BLaER1 (cell line): ENCODE data around the gene UNC13D.
"Not testable (repeated sequence)": the region's sequence is repeated elsewhere in the genome, so short reads cannot be mapped to it uniquely, and the experiment has no call there.

Experiments
- H3K27ac ChIP-seq: shearing (Covaris generic); formaldehyde crosslinking; 2 replicates; pipeline ENCODE4 v1.8.1; 2022
- H3K27me3 ChIP-seq: shearing (Covaris generic); formaldehyde crosslinking; 2 replicates; pipeline ENCODE4 v1.8.1; 2022
- H3K36me3 ChIP-seq: shearing (Covaris generic); formaldehyde crosslinking; 2 replicates; pipeline ENCODE4 v1.8.1; 2022
- H3K4me1 ChIP-seq: shearing (Covaris generic); formaldehyde crosslinking; 2 replicates; pipeline ENCODE4 v1.8.1; 2022
- H3K4me2 ChIP-seq: shearing (Covaris generic); formaldehyde crosslinking; 2 replicates; pipeline ENCODE4 v1.8.1; 2022
- H3K4me3 ChIP-seq: shearing (Covaris generic); formaldehyde crosslinking; 2 replicates; pipeline ENCODE4 v1.8.1; 2022
- H3K9ac ChIP-seq: shearing (Covaris generic); formaldehyde crosslinking; 2 replicates; pipeline ENCODE4 v1.8.1; 2022
- H3K9me3 ChIP-seq: shearing (Covaris generic); formaldehyde crosslinking; 2 replicates; pipeline ENCODE4 v1.8.1; 2022
- H4K20me1 ChIP-seq: shearing (Covaris generic); formaldehyde crosslinking; 2 replicates; pipeline ENCODE4 v1.8.1; 2022
- Cebpa-rat ChIP-seq: shearing (Covaris generic); IDR thresholded peaks from 2 replicates; pipeline ENCODE4 v1.8.1; 2022

The UNC13D gene

DNA sequence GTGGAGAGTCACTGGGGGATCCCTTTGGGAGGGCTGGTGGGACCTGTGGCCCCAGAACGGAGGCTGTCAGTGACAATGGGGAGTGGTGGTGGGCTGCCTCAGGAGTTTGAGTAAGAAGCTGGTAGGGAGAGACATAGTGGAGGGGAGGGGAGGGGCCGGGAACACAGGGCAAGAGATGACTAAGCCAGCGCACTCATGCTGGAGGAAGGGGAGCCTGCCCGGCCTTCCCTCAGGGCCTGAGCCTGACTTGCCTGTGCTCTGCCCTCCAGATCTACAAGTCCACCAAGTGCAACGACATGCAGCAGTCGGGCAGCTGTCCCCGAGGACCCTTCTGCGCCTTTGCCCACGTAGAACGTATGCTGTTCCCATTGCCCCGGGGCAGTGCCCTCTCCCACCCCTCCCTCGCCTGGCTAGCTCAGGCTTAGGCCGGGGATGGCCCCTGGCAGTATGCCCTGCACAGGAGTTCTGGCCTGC, 29.3 kb downstream of the UNC13D start:
- no peak for TF ChIP-seq Cebpa-rat
- H3K4me2 ChIP-seq: no peak overlapping the region
- no peak overlapping the region for H3K27ac ChIP-seq

DNA sequence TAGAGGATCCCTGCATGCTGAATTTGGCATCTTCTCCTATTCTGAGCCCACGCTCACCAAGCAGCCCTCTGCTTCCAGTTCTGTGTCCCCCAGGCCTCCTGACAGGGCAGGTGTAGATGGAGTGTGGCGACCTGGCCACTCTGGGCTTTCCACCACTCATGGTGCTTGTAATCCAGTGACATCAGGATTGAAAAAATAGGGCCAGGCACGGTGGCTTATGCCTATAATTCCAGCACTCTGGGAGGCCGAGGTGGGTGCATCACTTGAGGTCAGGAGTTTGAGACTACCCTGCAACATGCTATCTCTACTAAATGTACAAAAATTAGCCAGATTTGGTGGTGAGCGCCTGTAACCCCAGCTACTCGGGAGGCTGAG, 30.2 kb downstream of the UNC13D start:
- Histone ChIP-seq H3K9ac (no peak overlapping the region), H3K36me3 (peaks cover 99% of the 10 kb centered on the region), H3K9me3 (no peaks in the 10 kb centered on the region), H4K20me1 (peaks cover 37% of the 10 kb centered on the region), H3K27me3 (no peaks in the 10 kb centered on the region), H3K4me1 (0 out of 2 replicates have a peak, but pooled peaks cover 5% of the 10 kb centered on the region), H3K4me3 (no peak overlapping the region), H3K27ac (no peak overlapping the region), H3K4me2 (no peak overlapping the region)
- no peak for TF ChIP-seq Cebpa-rat

More for the DNA sequence above, 29.3 kb downstream of the UNC13D start:
- H3K27me3 ChIP-seq: no peaks in the 10 kb centered on the region
- H3K4me1 ChIP-seq: no peaks in the 10 kb centered on the region
- H4K20me1 ChIP-seq: peaks cover 28% of the 10 kb centered on the region
- no peak overlapping the region for H3K4me3 ChIP-seq
- H3K9ac ChIP-seq: no peak overlapping the region
- H3K9me3 ChIP-seq: no peaks in the 10 kb centered on the region
- peaks cover 98% of the 10 kb centered on the region for H3K36me3 ChIP-seq

DNA sequence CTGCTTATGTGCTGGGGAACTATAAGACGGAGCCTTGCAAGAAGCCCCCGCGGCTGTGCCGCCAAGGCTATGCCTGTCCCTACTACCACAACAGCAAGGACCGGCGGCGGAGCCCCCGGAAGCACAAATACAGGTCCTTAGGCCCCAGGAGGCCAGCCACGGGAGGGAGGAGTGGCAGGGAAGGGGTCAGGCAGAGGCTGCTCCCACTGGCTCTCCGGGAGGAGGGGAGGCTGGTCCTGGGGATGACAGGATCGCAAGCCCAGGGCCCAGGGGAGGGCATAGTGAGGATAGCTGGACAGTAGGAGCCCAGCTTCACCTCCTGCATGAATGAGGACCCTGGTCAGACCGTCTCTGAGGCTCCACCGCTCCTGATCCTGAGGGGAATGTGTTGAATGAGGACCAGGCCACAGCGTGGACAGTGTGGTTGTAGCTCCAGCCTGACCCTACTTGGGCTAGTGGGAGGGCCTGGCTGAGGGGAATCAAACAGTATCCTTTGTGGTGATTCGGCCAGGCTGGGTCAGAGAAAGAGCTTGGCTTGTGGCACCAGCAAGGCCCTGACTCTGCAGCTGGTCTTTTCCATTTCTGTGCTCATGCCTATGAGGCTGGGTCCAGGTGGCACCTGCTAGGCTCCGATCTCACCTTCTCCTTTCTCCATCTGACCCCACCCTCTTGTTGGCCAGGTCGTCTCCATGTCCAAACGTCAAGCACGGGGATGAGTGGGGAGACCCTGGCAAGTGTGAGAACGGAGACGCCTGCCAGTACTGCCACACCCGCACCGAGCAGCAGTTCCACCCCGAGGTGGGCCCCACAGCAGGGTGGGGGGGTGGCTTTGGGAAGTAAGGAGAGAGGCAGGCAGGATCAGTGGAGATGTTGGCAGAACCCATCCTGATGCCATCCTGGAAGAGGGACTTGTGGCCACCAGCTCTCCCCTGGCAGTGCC, 30.9 kb downstream of the UNC13D start:
- peaks cover 10% of the 10 kb centered on the region for H3K4me1 ChIP-seq
- peaks cover 94% of the 10 kb centered on the region for H3K36me3 ChIP-seq
- no peak overlapping the region for H3K4me3 ChIP-seq
- H3K9ac ChIP-seq: no peak overlapping the region
- TF ChIP-seq Cebpa-rat: no peak
- no peaks in the 10 kb centered on the region for H3K9me3 ChIP-seq
- H3K27me3 ChIP-seq: no peaks in the 10 kb centered on the region
- peaks cover 42% of the 10 kb centered on the region for H4K20me1 ChIP-seq
- no peak overlapping the region for H3K27ac ChIP-seq
- no peak overlapping the region for H3K4me2 ChIP-seq

DNA sequence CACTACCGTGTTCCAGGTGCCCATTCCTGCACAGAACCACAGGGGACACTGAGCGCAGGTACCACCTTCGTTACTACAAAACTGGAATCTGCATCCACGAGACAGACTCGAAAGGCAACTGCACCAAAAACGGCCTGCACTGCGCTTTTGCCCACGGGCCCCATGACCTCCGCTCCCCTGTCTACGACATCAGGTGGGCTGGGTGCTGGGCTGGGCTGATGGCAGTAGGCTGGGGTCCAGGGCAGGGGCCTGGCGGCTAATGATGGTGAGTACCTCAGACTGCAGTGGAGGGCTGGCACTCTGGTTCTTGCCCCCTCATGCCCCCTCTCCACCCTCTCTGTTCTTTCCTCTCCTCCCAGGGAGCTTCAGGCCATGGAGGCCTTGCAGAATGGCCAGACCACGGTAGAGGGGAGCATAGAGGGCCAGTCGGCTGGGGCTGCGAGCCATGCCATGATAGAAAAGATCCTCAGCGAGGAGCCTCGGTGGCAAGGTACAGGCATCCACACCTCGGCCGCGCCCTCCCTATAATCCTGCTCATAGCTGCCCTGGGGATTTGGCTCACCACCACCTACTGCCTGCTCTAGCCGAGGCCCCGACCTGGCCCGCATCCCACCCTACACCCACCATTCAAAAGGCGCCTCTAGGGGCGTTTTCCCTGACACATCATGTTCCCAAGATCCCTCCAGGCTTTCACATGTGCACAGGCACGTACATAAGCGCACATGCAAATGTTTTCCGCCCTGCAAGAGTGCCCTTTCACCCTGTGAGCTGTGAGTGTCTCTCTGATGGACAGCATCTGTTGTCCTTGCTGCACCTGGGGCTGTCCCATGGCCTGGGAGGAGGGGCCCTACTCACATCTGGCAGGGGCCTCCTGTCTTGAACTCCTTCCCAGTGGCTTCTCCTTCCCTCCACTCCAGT, 31.8 kb downstream of the UNC13D start:
- Histone ChIP-seq H3K27ac (no peak overlapping the region), H3K36me3 (peaks cover 90% of the 10 kb centered on the region)
- no peak for TF ChIP-seq Cebpa-rat

DNA sequence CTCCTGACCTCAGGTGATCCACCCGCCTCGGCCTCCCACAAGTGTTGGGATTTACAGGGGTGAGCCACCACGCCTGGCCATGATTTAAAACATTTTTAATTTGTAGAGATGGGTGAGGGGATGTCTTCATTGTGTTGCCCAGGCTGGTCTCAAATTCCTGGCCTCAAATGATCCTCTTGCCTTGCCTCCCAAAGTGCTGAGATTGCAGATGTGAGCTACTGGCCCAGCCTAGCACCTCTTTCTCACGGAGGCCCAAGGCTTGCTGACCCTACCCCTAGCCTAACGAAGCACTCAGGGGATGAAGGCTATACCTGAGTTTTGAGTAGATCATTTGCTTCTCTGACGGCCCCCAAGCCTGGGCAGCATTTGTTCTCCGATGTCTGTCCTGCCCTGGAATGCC, 33.0 kb downstream of the UNC13D start:
- Histone ChIP-seq H3K9me3 (no peaks in the 10 kb centered on the region), H3K4me1 (peaks cover 19% of the 10 kb centered on the region), H3K4me2 (no peak overlapping the region), H3K27ac (no peak overlapping the region), H3K36me3 (peaks cover 88% of the 10 kb centered on the region), H3K4me3 (no peak overlapping the region), H4K20me1 (peaks cover 64% of the 10 kb centered on the region), H3K9ac (0 out of 2 replicates have a peak overlapping the region, but pooled peaks have one; percentile 6), H3K27me3 (no peaks in the 10 kb centered on the region)
- TF ChIP-seq Cebpa-rat: no peak

More for the DNA sequence above, 31.8 kb downstream of the UNC13D start:
- Histone ChIP-seq H3K4me1 (peaks cover 19% of the 10 kb centered on the region), H3K4me2 (no peak overlapping the region), H4K20me1 (peaks cover 52% of the 10 kb centered on the region), H3K4me3 (no peak overlapping the region), H3K27me3 (no peaks in the 10 kb centered on the region), H3K9ac (no peak overlapping the region), H3K9me3 (no peaks in the 10 kb centered on the region)

DNA sequence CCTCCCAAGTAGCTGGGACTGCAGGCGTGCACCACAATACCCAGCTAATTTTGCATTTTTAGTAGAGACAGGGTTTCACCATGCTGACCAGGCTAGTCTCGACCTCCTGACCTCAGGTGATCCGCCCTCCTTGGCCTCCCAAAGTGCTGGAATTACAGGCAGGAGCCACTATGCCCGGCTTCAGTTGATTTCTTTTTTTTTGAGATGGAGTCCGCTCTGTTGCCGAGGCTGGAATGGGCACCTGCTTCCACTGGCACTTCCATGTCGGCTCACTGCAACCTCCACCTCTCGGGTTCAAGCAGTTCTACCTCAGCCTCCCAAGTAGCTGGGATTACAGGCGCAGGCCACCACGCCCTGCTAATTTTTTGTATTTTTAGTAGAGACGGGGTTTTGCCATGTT, 33.4 kb downstream of the UNC13D start:
- Histone ChIP-seq H3K36me3 (peaks cover 84% of the 10 kb centered on the region), H4K20me1 (peaks cover 68% of the 10 kb centered on the region), H3K4me1 (peaks cover 19% of the 10 kb centered on the region)
- H3K4me3 ChIP-seq, H3K4me2 ChIP-seq, H3K27me3 ChIP-seq, H3K27ac ChIP-seq, H3K9me3 ChIP-seq, H3K9ac ChIP-seq: not testable (repeated sequence)

DNA sequence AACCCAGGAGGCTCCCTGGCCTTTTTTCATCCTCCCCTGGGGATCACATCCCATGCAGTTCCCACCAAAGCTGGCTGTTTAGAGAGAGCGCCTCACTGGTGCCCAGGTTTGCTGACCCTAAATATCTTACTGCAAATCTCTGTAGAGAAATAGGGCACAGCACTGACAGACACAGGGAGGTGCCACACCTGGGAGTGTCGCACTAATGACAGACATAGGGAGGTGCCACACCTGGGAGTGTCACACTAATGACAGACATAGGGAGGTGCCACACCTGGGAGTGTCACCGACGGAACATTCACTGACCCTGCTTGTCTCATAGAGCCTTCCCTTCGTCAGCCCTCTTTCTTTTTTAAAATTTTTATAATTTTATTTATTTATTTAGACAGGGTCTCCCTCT, 34.0 kb downstream of the UNC13D start:
- TF ChIP-seq Cebpa-rat: no peak
- Histone ChIP-seq H3K36me3 (peaks cover 82% of the 10 kb centered on the region), H3K9ac (no peak overlapping the region), H3K27ac (no peak overlapping the region), H3K9me3 (no peaks in the 10 kb centered on the region), H3K4me2 (no peak overlapping the region), H3K4me3 (no peak overlapping the region), H3K4me1 (peaks cover 19% of the 10 kb centered on the region), H3K27me3 (no peaks in the 10 kb centered on the region), H4K20me1 (peaks cover 73% of the 10 kb centered on the region)

DNA sequence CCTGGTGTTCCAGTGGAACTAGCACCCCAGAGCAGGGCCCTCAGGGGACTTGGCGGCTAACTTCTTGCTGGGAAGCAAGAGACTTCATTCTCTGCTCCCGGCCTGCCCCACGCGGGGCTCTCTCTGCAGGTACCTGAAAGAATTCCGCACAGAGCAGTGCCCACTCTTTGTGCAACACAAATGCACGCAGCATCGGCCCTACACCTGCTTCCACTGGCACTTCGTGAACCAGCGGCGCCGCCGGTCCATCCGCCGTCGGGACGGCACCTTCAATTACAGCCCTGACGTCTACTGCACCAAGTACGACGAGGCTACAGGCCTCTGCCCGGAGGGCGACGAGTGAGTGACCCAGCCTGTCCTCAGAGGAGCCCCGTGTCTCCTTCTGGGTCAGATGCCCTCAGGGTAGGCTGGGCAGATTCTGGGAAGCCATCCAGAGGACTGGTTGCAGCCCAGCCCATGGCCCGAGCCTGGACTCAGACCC, 34.5 kb downstream of the UNC13D start:
- H3K4me1 ChIP-seq: peaks cover 19% of the 10 kb centered on the region
- H3K27ac ChIP-seq: no peak overlapping the region
- no peak for TF ChIP-seq Cebpa-rat
- H4K20me1 ChIP-seq: peaks cover 78% of the 10 kb centered on the region
- no peak overlapping the region for H3K4me2 ChIP-seq
- H3K27me3 ChIP-seq: no peaks in the 10 kb centered on the region
- no peak overlapping the region for H3K4me3 ChIP-seq
- H3K36me3 ChIP-seq: peaks cover 80% of the 10 kb centered on the region
- no peak overlapping the region for H3K9ac ChIP-seq
- no peaks in the 10 kb centered on the region for H3K9me3 ChIP-seq

DNA sequence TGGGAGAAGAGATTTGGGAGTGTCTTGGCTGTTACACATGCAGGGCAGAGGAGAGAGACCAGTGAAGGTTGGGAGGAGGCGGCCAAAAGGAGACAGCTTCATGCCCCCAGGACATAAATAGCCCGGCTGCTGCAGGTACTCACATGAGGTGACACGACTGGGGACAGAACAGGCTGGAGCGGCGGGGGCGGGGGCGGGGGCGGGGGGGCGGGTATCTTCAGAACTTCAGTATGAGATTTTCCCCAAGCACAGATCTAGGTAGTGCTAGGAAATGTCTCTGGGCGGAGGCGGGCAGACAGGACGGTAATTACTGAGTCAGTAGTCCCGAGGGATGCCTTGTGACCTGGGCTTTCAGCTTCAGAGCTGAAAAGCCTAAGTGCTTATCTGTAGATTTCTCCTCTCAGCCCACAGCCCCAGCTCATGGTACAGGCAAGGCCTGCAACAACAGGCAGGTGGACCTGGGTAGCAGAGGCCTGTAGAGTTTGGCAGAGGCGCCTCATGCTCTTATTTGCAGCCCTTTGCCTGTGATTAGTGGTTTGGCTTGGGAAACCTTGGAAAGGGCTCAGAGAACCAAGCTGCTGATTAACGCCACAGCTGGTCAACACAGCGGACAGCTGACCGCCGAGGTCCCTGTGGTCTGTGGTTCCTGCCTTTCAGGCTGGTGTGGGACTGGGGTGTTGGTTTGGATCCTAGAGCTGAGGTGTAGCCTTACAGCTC, 35.1 kb downstream of the UNC13D start:
- Histone ChIP-seq H3K4me1 (peaks cover 19% of the 10 kb centered on the region), H3K4me3 (no peak overlapping the region), H3K36me3 (peaks cover 80% of the 10 kb centered on the region), H3K9me3 (no peaks in the 10 kb centered on the region), H3K27me3 (no peaks in the 10 kb centered on the region), H4K20me1 (peaks cover 81% of the 10 kb centered on the region), H3K27ac (peak overlapping the region; percentile 49; the same call in 1 of the 2 replicates), H3K4me2 (peak overlapping the region; percentile 30), H3K9ac (0 out of 2 replicates have a peak overlapping the region, but pooled peaks have one; percentile 43)
- TF ChIP-seq Cebpa-rat: no peak
